Muscle of arm (tissue), 12 donors: Measurements from ENCODE around the gene SFRP4. TPM values are rescaled to one million over a fixed set of nuclear protein-coding genes. Genes with fewer than 3 reads are reported as not detected.

Experiments
- DNase-seq: peaks from one replicate; pipeline ENCODE4 v3.0.0-alpha.2; 2013
- polyA plus RNA-seq, 12 donors: library from polyadenylated mRNA; unstranded; fragments of 120-200 nt; gene quantifications; one replicate each; pipeline ENCODE4 v1.2.1, GENCODE V29; 2013; ENCODE audit not compliant: insufficient read length in 12 of 12

Gene SFRP4
- polyA plus RNA-seq, 12 donors = 14.3 to 49.7 (median 19.1) TPM; not detected in 1

- DNase-seq = no peak
Measured at GRCh38 chr7:37928878-37929277, 12.3 kb upstream of the SFRP4 start.

GRCh38 chr7:37927773-37928444 lies 11.3 kb upstream of the SFRP4 start:
- DNase-seq = no peak

GRCh38 chr7:37925620-37926019 lies 9.0 kb upstream of the SFRP4 start:
- DNase-seq = no peak

GRCh38 chr7:37924491-37925041 lies 7.9 kb upstream of the SFRP4 start:
- peak; percentile 83 for DNase-seq

GRCh38 chr7:37923996-37924395 lies 7.4 kb upstream of the SFRP4 start:
- no peak for DNase-seq

- DNase-seq = no peak
Measured at GRCh38 chr7:37921876-37922275, 5.3 kb upstream of the SFRP4 start.

GRCh38 chr7:37920849-37921805 lies 4.5 kb upstream of the SFRP4 start:
- no peak for DNase-seq

GRCh38 chr7:37920305-37920848 lies 3.8 kb upstream of the SFRP4 start, which contains the start of gene EPDR1:
EPDR1 (plus strand) TSS chr7:37920640; CDS start chr7:37920940, 300 bp downstream.
- DNase-seq = no peak

GRCh38 chr7:37918526-37918925 lies 1.9 kb upstream of the SFRP4 start:
- DNase-seq = no peak

- DNase-seq = peak; percentile 58
Measured at GRCh38 chr7:37916017-37916672, 472 bp downstream of the SFRP4 start.

- DNase-seq = peak; percentile 64
Measured at GRCh38 chr7:37915438-37915837, 1.2 kb downstream of the SFRP4 start.

GRCh38 chr7:37912756-37913155 lies 3.9 kb downstream of the SFRP4 start:
- no peak for DNase-seq

GRCh38 chr7:37908221-37908788 lies 8.3 kb downstream of the SFRP4 start:
- no peak for DNase-seq

- DNase-seq = no peak
Measured at GRCh38 chr7:37901890-37902524, 14.6 kb downstream of the SFRP4 start.

GRCh38 chr7:37901236-37901827 lies 15.3 kb downstream of the SFRP4 start:
- peak; percentile 57 for DNase-seq

GRCh38 chr7:37899712-37900247 lies 16.8 kb downstream of the SFRP4 start:
- no peak for DNase-seq

GRCh38 chr7:37894671-37895070 lies 21.9 kb downstream of the SFRP4 start:
- no peak for DNase-seq

GRCh38 chr7:37893359-37893758 lies 23.3 kb downstream of the SFRP4 start:
- no peak for DNase-seq

- no peak for DNase-seq
Measured at GRCh38 chr7:37882086-37882485, 34.5 kb downstream of the SFRP4 start.
